Neural progenitor cell (in vitro differentiated cells): ENCODE data around the gene RIPOR3. TPM values are rescaled to one million over a fixed set of nuclear protein-coding genes. Genes with fewer than 3 reads are reported as not detected.

Experiments
- DNase-seq: peaks from one replicate; pipeline ENCODE4 v3.0.0-alpha.2; 2016; ENCODE audit warnings: low spot score
- H2AFZ ChIP-seq: fragments of 200-600 bp; sonication (generic); replicated peaks from 2 replicates; pipeline ENCODE4 v1.6.1; 2016; ENCODE audit warnings: antibody characterized with exemption
- H3F3A ChIP-seq: fragments of 200-600 bp; sonication (generic); 2 replicates; pipeline ENCODE4 v1.6.1; 2016; ENCODE audit warnings: antibody characterized with exemption, low read depth
- H3K27ac ChIP-seq: fragments of 200-600 bp; sonication (generic); 2 replicates; pipeline ENCODE4 v1.5.1; 2016; ENCODE audit warnings: mild to moderate bottlenecking
- H3K27me3 ChIP-seq: fragments of 200-600 bp; sonication (generic); 2 replicates; pipeline ENCODE4 v1.6.1; 2016; ENCODE audit warnings: mild to moderate bottlenecking, moderate library complexity
- H3K36me3 ChIP-seq: fragments of 200-600 bp; sonication (generic); 2 replicates; pipeline ENCODE4 v1.5.1; 2016
- H3K4me1 ChIP-seq: fragments of 200-600 bp; sonication (generic); 2 replicates; pipeline ENCODE4 v1.6.1; 2016; ENCODE audit warnings: mixed run types
- H3K4me2 ChIP-seq: fragments of 200-600 bp; sonication (generic); 2 replicates; pipeline ENCODE4 v1.6.1; 2016
- H3K4me3 ChIP-seq: fragments of 200-600 bp; sonication (generic); 2 replicates; pipeline ENCODE4 v1.5.1; 2016
- H3K79me2 ChIP-seq: fragments of 200-600 bp; sonication (generic); 2 replicates; pipeline ENCODE4 v1.6.1; 2016; ENCODE audit warnings: low read depth
- H3K9ac ChIP-seq: fragments of 200-600 bp; sonication (generic); 2 replicates; pipeline ENCODE4 v1.6.1; 2016
- H3K9me3 ChIP-seq: fragments of 200-600 bp; sonication (generic); 2 replicates; pipeline ENCODE4 v1.5.1; 2016; ENCODE audit warnings: low read depth
- H4K20me1 ChIP-seq: fragments of 200-600 bp; sonication (generic); 2 replicates; pipeline ENCODE4 v1.6.1; 2016; ENCODE audit warnings: low read depth
- H3K27ac Mint-ChIP-seq: 3 replicates; pipeline ENCODE4 v1.8.0; 2021; ENCODE audit warnings: mixed read lengths
- H3K27me3 Mint-ChIP-seq: 2 replicates; pipeline ENCODE4 v1.8.0; 2022; ENCODE audit warnings: low read depth, mild to moderate bottlenecking, inconsistent platforms, moderate library complexity, mixed read lengths; ENCODE audit not compliant: insufficient read depth
- H3K36me3 Mint-ChIP-seq: 3 replicates; pipeline ENCODE4 v1.8.0; 2021; ENCODE audit warnings: mixed read lengths
- H3K4me1 Mint-ChIP-seq: 3 replicates; pipeline ENCODE4 v1.8.0; 2021; ENCODE audit warnings: mixed read lengths
- H3K4me3 Mint-ChIP-seq: 3 replicates; pipeline ENCODE4 v1.8.0; 2021; ENCODE audit warnings: mild to moderate bottlenecking, moderate library complexity, mixed read lengths
- H3K9me3 Mint-ChIP-seq: 3 replicates; pipeline ENCODE4 v1.8.0; 2020; ENCODE audit warnings: mixed read lengths
- EZH2 ChIP-seq: fragments of 200-600 bp; sonication (generic); IDR thresholded peaks from 2 replicates; pipeline ENCODE4 v1.6.1; 2017; ENCODE audit warnings: antibody characterized with exemption, mild to moderate bottlenecking, moderate library complexity
- EZH2phosphoT487 ChIP-seq: fragments of 200-600 bp; sonication (generic); IDR thresholded peaks from 2 replicates; pipeline ENCODE4 v1.6.1; 2017; ENCODE audit warnings: antibody characterized with exemption
- total RNA-seq: library from RNA; depleted of rRNA; stranded (reverse); fragments of >200 nt; gene quantifications from 2 replicates; pipeline ENCODE4 v1.2.3, GENCODE V29; 2015; ENCODE audit warnings: low replicate concordance
- TF ChIP-seq, protein P1 (sequence below): fragments of 200-600 bp; sonication (generic); IDR thresholded peaks from 2 replicates; pipeline ENCODE4 v1.5.1; 2017; ENCODE audit warnings: antibody characterized with exemption, mild to moderate bottlenecking

Gene RIPOR3
- total RNA-seq, 1 donor from 2014 or later = 1.2 TPM

DNA sequence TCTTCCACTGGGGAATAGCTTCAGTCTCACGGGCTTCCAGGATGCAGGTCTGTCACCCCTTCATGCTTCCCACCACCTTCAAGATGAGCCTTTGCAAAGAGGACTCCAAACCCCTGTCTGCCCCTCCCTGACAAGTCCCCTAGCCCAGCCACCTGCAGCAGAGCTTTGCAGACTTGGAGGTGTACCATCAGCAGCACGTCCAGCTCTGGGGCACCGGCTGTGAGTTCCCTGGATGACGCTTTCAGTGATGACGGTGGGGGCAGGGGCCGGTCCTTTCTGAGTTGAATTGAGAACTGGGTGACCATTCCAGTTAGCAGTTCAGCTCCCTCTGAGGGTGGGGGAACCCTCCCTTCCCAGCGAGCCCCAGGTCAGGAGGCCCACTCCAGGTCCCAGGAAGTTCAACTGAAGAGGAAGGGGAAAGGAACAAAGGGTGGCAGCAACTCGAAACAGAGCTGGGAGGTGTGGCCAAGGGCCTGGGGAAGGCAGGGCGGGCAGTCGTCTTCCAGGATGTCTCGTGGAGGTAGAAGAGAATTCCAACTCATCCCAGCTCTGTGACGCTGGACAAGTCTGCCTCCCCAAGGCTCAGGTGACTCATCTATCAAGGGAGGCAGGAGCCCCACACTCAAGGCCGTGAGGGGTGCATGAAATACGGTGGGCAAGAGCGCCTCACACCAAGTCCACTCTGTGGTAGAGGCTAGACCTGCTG is 95.2 kb downstream of the RIPOR3 start:
- no peaks in the 10 kb centered on the region for H3K9me3 ChIP-seq
- H3K4me1 ChIP-seq = peaks cover 11% of the 10 kb centered on the region
- no peaks in the 10 kb centered on the region for H3K36me3 ChIP-seq
- no peak overlapping the region for H3K27ac ChIP-seq
- peak overlapping the region; percentile 15 for H2AFZ ChIP-seq
- Mint-ChIP-seq H3K4me3 (no peak overlapping the region), H3K27me3 (peaks cover 2% of the 10 kb centered on the region), H3K36me3 (no peaks in the 10 kb centered on the region), H3K27ac (peak overlapping the region; percentile 90), H3K9me3 (no peaks in the 10 kb centered on the region), H3K4me1 (peaks cover 4% of the 10 kb centered on the region)
- no peak for DNase-seq
- no peaks in the 10 kb centered on the region for H3K79me2 ChIP-seq
- H3F3A ChIP-seq = no peaks in the 10 kb centered on the region
- no peak overlapping the region for H3K4me3 ChIP-seq
- TF ChIP-seq EZH2 (no peak), EZH2phosphoT487 (no peak)
- TF ChIP-seq, protein P1, sequence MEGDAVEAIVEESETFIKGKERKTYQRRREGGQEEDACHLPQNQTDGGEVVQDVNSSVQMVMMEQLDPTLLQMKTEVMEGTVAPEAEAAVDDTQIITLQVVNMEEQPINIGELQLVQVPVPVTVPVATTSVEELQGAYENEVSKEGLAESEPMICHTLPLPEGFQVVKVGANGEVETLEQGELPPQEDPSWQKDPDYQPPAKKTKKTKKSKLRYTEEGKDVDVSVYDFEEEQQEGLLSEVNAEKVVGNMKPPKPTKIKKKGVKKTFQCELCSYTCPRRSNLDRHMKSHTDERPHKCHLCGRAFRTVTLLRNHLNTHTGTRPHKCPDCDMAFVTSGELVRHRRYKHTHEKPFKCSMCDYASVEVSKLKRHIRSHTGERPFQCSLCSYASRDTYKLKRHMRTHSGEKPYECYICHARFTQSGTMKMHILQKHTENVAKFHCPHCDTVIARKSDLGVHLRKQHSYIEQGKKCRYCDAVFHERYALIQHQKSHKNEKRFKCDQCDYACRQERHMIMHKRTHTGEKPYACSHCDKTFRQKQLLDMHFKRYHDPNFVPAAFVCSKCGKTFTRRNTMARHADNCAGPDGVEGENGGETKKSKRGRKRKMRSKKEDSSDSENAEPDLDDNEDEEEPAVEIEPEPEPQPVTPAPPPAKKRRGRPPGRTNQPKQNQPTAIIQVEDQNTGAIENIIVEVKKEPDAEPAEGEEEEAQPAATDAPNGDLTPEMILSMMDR = no peak
- no peak overlapping the region for H3K4me2 ChIP-seq
- no peaks in the 10 kb centered on the region for H4K20me1 ChIP-seq
- no peak overlapping the region for H3K9ac ChIP-seq
- no peaks in the 10 kb centered on the region for H3K27me3 ChIP-seq

DNA sequence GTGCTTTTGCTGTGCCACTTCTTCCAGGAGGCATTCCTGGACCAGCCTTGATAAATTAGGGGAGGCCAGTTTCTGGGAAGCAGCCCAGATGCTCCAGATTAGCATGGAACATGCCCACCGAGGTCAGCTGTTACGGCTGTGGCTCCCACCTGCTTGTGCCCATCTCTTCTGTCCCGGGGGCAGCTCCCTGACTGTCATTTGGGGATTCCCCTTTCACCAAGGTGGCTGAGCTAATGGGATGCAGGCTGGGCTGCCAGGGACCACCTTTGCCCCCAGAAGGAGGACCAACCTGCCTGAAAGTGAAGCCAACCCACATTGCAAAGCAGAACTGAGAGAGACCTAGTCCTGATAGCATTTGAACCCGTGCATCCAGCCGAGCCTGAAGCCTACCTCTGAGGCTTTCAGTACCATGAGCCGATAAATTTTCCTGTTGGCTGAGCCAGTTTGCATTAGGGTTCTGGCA is 95.9 kb downstream of the RIPOR3 start:
- no peak overlapping the region for H3K4me3 Mint-ChIP-seq
- no peaks in the 10 kb centered on the region for H3K9me3 ChIP-seq
- H3K4me3 ChIP-seq = no peak overlapping the region
- H3F3A ChIP-seq = no peaks in the 10 kb centered on the region
- no peaks in the 10 kb centered on the region for H3K9me3 Mint-ChIP-seq
- peaks cover 4% of the 10 kb centered on the region for H3K4me1 Mint-ChIP-seq
- no peak overlapping the region for H3K27ac Mint-ChIP-seq
- no peaks in the 10 kb centered on the region for H3K36me3 Mint-ChIP-seq
- no peak overlapping the region for H2AFZ ChIP-seq
- no peaks in the 10 kb centered on the region for H3K79me2 ChIP-seq
- H3K4me1 ChIP-seq = peaks cover 11% of the 10 kb centered on the region
- H3K4me2 ChIP-seq = no peak overlapping the region
- H4K20me1 ChIP-seq = no peaks in the 10 kb centered on the region
- no peak overlapping the region for H3K27ac ChIP-seq
- peaks cover 2% of the 10 kb centered on the region for H3K27me3 Mint-ChIP-seq
- no peak for DNase-seq
- H3K36me3 ChIP-seq = no peaks in the 10 kb centered on the region
- no peaks in the 10 kb centered on the region for H3K27me3 ChIP-seq
- no peak for TF ChIP-seq EZH2
- TF ChIP-seq, protein P1 = no peak
- TF ChIP-seq EZH2phosphoT487 = no peak
- H3K9ac ChIP-seq = no peak overlapping the region

DNA sequence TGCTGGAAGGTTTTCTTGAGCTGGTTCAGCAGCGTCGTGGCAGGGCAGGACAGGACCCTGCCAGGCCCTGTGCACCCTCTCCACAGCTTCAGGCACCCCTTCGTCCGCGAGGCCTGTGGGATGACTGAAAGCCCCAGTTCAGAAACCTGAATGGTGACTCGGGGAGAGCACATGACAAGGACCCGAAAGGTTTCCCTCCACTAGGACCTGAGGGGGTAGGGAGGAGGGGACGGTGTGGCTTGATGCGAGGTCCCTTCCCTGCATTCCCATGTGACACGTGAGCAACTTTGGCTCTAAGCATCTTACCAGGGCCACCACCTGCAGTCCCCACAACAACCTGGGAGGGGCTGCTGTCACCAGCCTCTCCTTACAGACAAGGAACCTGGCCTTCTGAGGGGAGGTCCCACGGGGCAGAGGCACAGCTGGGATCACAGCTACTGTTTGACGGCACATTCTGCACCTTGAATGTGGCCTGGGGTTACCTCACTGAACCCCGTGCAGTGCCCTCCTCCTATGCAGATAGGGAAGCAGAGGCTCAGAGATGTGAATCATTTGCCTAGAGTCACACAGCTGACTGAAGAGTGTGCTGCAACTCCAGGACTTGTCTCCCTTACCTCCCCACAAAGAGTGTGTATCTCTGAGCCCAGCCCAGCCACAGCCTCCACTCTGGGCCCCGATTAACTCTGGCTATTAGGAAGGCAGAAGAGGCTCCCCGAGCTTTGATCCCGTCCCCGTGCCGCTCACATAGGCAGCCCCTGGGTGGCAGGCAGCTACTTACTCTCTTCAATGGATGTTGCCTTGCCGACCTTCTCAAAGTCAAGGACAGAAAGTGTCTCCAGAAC is 96.5 kb downstream of the RIPOR3 start:
- no peak overlapping the region for H3K4me2 ChIP-seq
- no peak overlapping the region for H3K27ac ChIP-seq
- no peak for DNase-seq
- peaks cover 2% of the 10 kb centered on the region for H3K27me3 Mint-ChIP-seq
- no peaks in the 10 kb centered on the region for H3K9me3 ChIP-seq
- peaks cover 11% of the 10 kb centered on the region for H3K4me1 ChIP-seq
- no peak overlapping the region for H3K4me3 ChIP-seq
- TF ChIP-seq EZH2 (no peak), EZH2phosphoT487 (no peak)
- TF ChIP-seq, protein P1 = no peak
- no peaks in the 10 kb centered on the region for H3K36me3 Mint-ChIP-seq
- H3K4me1 Mint-ChIP-seq = peaks cover 4% of the 10 kb centered on the region
- H2AFZ ChIP-seq = no peak overlapping the region
- H3K79me2 ChIP-seq = no peaks in the 10 kb centered on the region
- no peaks in the 10 kb centered on the region for H3K9me3 Mint-ChIP-seq
- no peak overlapping the region for H3K27ac Mint-ChIP-seq
- H3K36me3 ChIP-seq = no peaks in the 10 kb centered on the region
- no peak overlapping the region for H3K4me3 Mint-ChIP-seq
- H4K20me1 ChIP-seq = no peaks in the 10 kb centered on the region
- no peak overlapping the region for H3K9ac ChIP-seq
- H3K27me3 ChIP-seq = no peaks in the 10 kb centered on the region
- H3F3A ChIP-seq = no peaks in the 10 kb centered on the region
